CD4-positive, alpha-beta T cell treated with Interleukin-15 for 1 hour (primary cell): ENCODE measurements around the gene ENO2.

Experiments used
- DNase-seq: peaks from one replicate; pipeline ENCODE4 v3.0.0-alpha.2; 2020

The ENO2 gene

DNA sequence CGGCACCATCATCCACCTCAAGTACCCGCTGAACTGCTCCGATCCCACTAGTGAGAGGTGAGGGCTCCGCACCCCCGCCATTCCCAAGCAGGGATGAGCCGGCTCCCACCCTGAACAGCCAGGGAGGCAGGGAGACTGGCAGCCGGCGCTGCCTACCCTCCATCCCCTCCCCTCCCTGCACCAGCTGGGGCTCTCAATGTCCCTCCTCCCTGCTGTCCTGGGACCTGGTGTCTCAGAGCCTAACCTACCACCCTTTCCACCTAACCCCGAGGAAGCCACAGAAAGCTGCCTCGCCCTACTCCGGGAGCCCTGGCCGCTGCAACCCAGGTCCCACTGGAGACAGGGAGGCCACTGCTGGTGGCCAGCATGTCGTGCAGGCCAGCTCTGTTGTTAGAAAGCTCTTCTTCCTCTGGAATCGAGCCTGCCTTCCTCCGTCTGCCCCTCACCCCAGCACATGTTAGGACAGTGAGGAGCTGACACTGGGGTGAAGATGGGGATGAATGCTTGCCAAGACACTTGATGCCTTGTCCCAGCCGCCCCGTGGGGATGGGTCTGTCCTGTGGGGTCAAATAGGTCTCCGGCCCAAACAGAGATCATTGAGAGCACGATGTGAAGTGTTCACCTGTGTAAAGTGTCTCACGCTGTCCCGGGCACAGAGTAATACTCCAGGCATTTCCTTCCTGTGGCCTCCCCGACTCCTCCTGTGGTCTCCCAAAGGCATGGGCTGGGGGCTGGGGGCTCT is 37.9 kb downstream of the ENO2 start:
- no peak for DNase-seq

DNA sequence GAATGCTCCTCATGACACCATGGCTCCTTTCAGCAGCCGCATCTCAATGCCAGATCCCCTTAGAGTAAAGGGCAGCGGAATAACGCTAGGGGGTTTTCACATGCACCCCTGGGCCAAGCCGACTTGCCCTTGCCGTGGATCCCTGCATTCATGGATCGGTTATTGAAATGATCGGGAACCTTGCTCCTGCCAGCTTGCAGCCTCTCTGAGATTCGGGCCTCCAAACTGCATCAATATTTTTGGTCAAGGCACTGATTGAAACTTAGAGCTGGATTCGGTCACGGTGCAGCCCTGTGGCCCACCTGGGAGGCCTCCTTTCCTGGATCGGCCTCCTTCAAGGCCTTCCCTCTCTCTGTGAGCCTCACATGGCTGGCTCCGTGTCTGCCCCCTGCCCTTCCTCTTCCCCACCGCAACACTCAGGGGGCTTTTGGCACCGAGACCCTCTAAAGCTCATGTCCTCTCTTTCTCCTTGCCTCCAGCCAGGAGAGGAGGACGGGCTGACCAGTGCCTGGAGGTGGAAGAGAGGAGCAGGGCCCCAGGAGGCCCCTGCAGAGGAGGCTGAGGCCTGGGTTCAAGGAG is 38.6 kb downstream of the ENO2 start:
- DNase-seq = no peak

GRCh38 chr12:6953442-6954315 is 39.3 kb downstream of the ENO2 start:
- peak; percentile 83 for DNase-seq

DNA sequence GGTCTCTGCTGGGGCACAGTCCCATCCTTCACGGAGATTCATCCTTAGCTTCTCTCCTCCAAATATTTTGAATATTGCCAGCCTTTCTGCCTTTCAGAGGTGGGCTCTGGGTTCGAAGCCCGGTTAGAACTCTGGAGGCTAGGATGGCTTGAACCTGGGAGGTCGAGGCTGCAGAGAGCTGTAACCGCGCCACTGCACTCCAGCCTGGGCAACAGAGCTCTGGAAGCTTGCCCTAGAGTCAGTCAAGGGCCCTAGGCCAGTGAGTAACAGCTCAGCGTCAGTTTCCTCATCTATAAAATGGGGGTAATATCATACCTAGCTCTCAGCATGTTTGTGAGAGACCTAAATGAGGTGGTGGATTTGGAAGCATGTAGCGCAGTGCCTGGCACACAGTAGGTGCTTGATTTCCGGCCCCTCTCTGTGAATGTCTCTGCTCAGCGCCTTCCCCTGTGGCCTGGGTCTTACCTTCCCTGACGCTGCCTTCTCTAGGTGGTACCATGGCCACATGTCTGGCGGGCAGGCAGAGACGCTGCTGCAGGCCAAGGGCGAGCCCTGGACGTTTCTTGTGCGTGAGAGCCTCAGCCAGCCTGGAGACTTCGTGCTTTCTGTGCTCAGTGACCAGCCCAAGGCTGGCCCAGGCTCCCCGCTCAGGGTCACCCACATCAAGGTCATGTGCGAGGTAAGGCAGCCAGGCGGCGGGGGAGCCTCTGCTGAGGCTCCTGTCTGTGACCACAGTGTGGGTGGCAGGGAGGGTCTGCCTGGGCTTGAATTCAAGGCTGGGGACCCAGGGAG is 40.1 kb downstream of the ENO2 start:
- peak; percentile 15 for DNase-seq

- DNase-seq = peak; percentile 18
Observed at GRCh38 chr12:6955108-6956020, 41.0 kb downstream of the ENO2 start.

- DNase-seq = no peak
Observed at GRCh38 chr12:6956021-6956727, 41.8 kb downstream of the ENO2 start.

DNA sequence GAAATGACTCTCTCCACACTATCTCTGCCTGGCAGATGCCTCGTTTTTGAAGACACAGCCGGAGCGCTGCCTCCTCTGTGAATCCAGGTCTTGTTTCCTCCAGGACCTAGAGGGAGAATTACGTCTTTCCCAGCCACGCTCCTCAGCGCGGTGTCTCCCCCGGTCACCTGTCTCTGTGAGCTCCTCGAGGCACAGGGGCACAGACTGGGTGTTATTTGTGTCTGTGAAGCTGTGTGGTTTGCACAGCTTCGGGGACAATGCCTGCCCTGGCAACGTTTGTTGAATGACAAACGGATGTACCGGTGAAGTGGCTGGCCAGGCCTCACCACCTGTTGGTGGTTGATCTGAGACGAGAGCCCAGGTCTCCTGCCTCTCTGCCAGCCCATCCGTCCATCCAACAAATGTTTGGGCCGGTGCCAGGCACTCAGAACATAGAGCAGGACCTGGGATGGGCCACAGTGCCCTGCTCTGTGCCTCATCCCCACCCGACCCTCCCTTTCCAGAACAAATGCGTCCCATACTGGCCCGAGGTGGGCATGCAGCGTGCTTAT is 42.8 kb downstream of the ENO2 start:
- DNase-seq = peak; percentile 49

GRCh38 chr12:6957741-6958608 is 43.6 kb downstream of the ENO2 start:
- DNase-seq = no peak

DNA sequence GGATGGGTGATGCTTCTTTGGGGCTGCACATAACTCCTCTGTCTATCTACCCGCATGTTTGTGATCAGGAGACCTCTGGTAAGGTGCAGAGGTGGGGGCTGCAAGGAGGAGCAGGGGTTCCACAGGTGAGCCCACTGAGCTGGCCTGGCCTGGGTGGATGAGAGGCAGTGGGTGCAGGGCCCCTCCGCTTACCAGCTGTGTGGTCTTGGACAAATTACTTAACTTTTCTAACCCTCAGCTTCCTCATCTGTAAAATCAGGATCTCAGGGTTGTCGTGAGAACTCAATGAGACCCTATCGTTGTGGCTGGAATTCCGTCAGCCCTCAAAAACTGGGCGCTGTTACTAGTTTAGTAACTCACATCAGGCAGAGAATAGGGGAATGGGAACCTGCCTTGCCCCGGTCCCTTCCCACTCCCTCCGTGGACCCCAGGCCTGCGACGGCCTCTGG is 44.3 kb downstream of the ENO2 start:
- no peak for DNase-seq

- peak; percentile 86 for DNase-seq
Observed at GRCh38 chr12:6959058-6959804, 44.9 kb downstream of the ENO2 start.

- no peak for DNase-seq
Observed at GRCh38 chr12:6959805-6960592, 45.6 kb downstream of the ENO2 start.

DNA sequence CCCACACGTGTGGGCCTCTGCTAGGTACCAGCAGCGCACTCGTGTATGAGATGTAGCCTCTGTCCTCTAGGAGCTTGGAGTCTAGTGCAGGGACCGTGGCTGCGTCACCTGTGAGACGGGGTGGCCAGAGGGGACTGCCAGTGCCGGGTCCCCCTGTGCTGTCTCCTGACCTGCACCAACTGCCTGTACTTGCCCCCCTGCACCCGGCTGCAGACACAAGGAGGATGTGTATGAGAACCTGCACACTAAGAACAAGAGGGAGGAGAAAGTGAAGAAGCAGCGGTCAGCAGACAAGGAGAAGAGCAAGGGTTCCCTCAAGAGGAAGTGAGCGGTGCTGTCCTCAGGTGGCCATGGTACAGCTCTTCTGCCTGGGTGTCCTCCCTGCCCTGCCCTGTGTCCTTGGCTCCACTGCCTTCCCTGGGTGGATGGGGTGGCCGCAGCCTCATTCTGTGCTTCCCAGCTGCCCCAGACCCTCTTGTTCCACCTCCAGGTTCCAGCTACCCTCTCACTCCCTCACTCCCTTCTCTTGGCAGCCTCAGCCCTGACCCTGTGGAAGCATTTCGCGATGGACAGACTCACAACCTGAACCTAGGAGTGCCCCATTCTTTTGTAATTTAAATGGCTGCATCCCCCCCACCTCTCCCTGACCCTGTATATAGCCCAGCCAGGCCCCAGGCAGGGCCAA is 46.4 kb downstream of the ENO2 start:
- DNase-seq = peak; percentile 52

DNA sequence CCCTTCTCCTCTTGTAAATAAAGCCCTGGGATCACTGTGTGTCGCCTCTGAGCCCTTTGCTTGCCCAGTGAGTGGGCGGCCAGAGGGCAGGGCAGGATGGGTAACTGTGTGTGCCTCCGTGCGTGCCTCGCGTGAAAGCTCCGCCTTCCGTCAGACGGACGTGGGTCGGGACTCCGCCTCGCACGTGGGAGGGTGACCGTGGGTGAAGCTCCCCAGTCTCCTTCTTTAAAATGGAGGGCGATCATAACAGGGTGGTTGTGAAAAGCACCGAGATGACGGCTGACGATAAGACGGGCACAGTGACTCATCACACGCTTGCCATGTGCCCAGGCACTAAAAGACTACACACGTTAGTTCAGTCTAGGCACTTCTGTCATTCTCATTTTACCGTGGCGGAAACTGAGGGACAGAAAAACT is 46.9 kb downstream of the ENO2 start:
- peak; percentile 93 for DNase-seq

DNA sequence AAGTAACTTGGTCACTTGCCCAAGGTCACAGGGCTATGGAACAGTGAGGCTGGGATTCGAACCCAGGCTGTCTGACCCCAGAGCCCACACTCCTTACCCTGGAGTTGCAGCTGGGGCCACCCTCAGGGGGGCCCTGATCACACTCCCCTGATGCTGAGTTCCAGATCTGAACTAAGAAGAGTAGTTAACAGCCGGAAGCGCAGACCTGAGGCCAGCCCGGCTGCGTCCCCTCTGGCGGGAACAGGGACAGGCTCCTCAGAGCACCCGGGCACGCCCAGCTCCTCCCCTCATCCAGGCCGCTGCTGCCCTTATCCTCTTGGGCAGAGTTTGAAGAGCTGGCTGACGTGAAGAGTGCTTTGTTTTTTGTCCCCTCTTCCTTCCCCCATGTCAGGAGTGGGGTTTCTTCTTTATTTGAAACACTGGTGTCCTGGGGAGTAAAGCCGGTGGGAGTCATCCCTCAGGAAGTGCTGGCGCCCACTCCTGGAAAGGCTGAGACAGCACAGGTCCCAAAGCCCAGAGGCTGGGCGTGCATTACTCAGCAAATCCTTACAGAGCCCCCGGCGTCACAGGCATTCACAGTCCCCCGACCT is 47.4 kb downstream of the ENO2 start:
- DNase-seq = peak; percentile 51

DNA sequence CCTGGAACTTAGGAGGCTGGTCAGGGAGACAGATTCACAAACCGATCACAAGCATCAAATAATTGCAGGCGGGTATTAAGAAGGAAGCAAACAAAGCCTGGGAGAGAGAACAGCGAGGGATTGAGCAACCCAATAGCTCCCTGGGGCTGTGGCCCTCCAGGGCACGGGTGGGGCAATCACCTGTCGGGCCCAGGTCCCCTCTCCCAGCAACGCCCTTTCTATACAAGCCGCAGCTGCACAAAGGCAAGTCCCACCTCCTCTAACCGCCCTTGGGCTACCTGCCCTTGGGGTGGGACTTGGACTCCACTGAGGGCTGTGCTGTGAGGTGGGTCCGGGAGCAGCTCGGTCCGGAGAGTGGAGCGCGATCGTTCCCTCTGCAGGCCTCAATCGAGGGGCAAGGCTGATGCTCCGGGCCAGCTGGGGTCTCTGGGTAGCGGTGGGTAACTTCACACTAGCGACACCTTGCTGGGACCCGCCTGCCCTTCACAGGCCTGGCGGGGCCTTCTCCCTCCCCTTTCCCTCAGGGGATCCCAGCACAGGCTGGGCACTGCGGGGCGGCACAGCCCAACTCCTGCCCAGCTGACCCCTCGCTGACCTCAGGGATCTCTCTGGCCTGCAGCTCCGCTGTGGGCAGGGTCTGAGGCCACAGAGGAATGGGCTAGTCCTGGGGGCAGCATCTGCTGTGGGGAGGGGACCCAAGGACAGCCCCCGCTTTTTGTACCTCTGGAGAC is 48.1 kb downstream of the ENO2 start:
- no peak for DNase-seq

DNA sequence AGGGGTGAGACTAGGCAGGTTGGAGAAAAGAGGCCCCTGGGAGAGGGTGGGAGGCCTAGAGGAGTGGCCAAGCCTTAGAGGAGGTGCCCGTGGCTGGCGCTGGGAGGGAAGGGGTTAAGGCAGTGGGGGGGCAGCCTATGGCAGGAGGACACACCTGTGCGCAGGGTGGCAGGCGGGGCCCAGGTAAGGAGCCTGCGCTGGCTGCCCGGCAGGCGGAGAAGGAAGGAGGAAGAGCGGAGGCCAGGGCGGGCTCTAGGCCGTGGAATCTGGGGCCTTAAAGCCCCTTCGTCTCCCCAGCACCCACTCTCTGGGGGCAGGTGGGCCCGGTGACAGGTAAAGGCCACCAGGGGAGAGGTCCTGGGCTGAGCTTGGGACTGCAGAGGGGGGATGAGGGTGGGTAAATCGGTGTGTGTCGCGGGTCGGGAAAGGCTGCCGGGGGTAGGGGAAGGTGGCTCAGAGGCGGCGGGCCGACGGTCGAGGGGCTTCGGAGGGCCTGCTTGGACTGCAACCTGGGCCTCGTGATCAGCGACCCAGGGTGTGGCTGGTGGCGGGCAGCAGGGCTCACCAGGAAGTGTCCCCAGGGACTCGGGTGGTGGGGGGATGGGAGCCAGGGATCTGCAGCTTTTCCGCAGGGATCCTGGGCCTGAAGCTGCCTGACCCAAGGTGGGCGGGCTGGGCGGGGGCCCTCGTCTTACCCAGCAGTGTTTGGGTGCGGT is 48.8 kb downstream of the ENO2 start:
- no peak for DNase-seq
